Measurements from ENCODE around the gene NTSR1. TPM values are rescaled to one million over a fixed set of nuclear protein-coding genes. Genes with fewer than 3 reads are reported as not detected.
"Not testable (repeated sequence)": the region's sequence is repeated elsewhere in the genome, so short reads cannot be mapped to it uniquely, and the experiment has no call there.

The NTSR1 gene
- polyA plus RNA-seq, 4 donors, result 1.0 to 1.4 (median 1.2) TPM

DNA sequence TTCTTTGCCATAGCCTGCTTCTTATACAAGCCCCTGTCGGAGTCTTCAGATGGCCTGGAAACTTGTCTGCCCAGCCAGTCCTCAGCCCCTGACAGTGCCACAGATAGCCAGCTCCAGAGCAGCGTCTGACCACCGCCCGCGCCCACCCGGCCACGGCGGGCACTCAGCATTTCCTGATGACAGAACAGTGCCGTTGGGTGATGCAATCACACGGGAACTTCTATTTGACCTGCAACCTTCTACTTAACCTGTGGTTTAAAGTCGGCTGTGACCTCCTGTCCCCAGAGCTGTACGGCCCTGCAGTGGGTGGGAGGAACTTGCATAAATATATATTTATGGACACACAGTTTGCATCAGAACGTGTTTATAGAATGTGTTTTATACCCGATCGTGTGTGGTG, 36.9 kb upstream of the NTSR1 start:
- DNase-seq (ENCODE audit: low read depth in 4 of 4, low spot score in 3 of 4), result no peak

DNA sequence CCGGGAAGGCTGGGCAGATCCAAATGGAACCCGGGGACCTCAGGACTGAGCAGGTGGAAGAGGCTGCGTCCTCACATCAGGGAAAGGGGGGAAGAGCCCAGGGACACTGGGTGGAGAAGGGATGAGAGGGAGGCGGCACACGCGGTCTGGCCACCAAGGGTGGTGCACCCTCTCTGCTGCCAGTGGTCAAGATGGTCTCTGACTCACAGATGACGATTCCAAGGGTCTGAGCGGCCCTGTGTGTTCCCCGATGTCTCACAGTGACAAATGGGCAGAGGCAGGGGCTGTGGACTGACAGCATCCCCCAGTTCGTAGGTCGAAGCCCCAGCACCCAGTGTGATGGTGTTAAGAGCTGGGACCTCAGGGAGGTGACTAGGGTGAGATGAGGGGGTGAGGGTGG, 34.3 kb upstream of the NTSR1 start:
- DNase-seq (ENCODE audit: low read depth in 4 of 4, low spot score in 3 of 4), result no peak

DNA sequence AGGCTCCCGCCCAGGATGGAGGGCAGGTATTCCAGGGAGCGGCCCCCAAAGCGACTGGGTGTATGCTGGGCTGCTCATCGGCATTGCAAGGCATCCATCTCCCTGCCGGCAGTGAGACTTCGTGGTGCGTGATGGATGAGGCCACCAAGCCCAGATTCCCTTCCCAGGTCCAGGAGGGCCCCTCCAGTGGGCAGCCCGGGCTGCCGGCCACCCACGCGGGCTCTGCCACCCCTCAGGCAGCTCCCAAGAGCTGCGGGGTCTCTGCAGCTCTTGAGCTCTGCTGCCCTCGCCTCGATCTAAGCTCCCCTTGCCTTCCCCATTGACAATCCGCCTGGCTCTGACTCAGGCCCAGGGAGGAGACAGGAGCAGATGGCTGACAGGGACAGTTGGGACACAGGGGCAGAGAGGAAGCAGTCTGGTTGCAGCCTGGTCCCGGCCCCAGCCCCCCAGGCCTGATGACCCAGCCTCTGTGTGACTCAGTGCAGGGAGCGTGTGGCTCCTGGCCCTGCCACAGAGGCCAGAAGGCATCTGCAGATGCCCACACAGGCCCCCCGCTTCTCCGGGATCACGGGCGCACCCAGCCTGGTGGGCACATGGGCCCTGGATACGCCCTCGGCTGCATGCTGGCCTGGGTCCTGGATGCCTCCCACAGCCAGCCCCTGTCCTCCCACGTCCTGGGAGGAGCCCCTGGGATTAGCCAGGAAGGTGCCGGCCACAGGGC, 33.3 kb upstream of the NTSR1 start:
- no peak for DNase-seq (ENCODE audit: low read depth in 4 of 4, low spot score in 3 of 4)

DNA sequence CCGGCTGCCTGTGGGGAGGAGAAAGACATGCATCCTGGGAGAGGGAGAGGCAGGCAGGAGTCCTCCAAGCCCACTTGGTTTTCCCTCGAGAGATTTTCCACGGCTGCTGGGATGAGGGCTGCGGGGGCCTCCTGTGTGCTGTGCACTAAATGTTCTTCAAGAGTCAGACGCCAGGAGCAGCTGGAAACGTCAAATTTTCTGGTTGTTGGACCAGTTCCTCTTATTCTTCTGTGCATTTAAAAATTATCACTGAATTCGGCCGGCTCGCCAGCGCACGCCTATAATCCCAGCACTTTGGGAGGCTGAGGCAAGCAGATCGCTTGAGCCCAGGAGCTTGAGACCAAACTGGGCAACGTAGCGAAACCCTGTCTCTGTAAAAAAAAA, 32.8 kb upstream of the NTSR1 start:
- DNase-seq (ENCODE audit: low read depth in 4 of 4, low spot score in 3 of 4), result no peak

DNA sequence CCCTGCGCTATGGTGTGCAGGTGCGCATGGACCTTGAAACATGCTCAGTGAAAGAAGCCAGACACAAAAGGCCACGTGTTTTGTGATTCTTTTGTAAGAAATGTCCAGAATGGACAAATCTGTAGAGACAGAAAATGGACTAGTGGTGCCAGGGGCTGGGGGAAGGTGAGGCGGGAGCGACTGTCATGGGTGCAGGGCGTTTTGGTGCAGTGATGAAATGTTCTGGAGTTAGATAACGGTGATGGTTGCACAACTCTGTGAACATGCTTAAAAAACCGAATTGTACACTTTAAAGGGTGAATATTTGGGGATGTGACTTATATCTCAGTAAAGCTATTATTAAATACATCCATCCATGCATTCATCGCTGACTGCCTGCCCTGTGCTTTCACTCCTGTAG, 31.7 kb upstream of the NTSR1 start:
- no peak for DNase-seq (ENCODE audit: low read depth in 4 of 4, low spot score in 3 of 4)

DNA sequence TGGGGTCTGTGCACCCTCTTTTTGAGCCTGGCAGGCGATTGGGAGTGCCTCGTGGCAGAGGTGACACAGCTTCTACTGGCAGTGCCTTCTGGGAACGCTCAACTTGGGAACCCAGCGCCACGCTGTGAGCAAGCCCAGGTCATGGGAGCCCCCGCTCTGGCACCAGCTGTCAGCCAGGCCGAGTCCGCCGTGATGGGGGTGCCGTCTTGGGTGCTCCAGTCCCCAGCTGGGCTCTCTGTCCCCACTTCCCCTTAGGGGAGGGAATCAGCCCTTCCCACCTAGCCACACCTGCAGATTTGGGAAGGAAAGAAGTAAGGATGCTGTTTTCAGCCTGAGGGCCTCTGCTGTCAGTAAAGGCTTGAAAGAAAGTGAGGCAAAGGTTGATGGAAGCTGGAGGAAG, 31.0 kb upstream of the NTSR1 start:
- no peak for DNase-seq (ENCODE audit: low read depth in 4 of 4, low spot score in 3 of 4)

DNA sequence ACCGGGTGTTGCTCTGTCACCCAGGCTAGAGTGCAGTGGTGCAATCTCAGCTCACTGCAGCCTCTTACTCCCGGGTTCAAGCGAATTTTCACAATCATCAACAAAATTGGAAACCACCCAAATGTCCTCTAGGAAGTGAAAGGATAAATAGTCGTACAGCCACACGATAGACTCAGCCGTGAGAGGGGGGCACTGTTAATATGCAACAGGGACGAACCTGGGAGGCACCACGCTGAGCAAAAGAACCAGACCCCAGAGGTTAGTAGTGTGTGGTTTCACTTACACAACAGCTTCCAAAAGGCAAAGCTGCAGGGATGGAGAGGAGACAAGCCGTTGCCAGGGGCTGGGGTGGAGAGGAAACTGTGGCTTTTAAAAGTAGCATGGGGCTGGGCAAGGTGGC, 30.1 kb upstream of the NTSR1 start:
- no peak for DNase-seq (ENCODE audit: low read depth in 4 of 4, low spot score in 3 of 4)

DNA sequence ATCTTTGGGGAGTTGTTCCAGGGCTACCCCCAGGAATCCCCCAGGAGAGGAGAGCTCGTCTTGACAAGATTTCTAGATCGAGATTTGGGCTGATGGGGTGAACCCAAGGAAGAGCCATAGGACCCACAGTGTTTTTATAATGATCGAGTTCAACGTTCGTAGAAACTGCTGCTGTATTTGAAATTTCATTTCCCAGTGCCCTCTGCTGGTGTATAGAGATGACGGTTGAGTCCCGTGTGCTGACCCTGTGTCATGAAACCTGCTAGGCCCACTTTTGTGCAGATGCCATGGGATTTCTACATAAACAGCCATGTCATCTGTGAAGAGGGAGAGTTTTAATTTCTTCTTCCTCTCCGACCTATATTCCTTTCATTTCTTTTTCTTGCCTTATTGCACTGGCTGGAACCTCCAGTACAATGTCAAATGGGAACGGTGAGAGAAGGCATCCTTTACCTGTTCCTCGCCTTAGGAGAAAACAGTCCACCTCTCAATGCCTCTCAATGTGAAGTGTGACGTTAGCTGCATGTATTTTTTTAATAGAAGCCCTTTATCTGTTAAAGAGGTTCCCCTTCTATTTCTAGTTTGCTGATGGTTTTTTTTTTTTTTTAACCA, 28.6 kb upstream of the NTSR1 start:
- no peak for DNase-seq (ENCODE audit: low read depth in 4 of 4, low spot score in 3 of 4)

DNA sequence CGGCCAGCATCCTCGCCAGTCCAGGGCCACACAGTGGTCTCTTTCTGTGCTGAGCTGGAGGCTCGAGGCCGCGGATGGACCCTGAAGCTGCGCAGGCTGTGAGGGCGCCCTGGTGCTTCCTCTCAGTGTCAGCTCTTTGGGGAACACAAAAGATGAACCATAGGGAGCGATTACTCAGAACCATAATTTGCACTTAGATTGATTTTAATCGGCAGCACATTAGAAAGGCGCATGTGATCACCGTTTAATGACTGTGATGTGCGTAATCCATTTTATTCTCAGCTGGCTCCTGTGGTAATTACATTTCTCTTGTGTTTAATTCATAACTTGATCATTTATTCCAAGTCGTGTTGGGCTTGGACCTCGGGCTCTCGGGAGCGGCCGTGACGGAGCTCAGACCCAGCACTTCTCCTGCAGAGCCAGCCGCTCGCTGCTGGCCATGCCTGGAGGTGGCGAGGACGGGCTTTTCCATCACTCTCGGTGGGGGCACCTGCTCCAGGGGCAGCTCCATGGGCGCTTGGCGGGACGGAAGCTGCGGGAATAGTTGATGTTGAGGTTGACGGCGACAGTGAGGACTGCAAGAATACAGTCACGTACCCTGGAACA, 25.6 kb upstream of the NTSR1 start:
- no peak for DNase-seq (ENCODE audit: low read depth in 4 of 4, low spot score in 3 of 4)

DNA sequence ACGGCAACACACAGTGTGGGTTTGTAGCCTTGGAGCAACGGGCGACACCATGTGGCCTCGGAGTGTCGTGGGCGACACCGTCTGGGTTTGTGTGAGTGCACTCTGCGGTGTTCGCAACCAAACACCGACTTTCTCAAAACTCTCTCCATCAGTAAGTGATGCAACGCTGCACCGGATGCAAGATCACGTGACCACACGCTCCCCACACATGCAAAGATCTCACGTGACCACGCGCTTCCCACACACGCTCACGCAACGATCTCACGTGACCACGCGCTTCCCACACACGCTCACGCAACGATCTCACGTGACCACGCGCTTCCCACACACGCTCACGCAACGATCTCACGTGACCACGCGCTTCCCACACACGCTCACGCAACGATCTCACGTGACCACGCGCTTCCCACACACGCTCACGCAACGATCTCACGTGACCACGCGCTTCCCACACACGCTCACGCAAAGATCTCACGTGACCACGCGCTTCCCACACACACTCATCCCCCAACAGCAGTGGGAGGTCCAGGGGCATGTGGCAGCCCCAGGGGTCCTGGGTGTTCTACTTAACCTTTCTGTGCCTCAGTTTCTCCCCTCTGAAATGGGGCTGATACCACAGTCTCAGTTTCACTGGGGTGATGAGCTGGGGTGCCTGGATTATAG, 24.8 kb upstream of the NTSR1 start:
- not testable (repeated sequence) for DNase-seq (ENCODE audit: low read depth in 4 of 4, low spot score in 3 of 4)

DNA sequence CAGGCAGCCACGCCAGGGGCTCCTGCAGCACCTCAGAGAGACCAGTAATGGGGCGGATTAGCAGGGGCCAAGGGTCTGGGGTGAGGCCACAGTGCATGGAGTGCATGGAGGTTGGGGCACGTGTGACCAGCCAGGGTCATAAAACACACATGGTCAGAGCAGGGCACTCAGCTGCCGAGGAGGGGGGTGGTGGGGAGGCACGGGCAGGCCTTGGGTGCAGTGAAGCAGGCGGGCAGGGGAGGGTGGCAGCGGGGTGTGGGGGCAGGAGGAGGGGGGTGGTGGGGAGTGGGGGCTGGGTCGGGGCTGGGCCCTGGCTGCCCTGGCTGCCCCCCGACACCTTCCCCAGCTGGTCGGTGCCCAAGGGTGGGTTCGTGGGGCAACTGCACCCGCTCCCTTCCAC, 23.7 kb upstream of the NTSR1 start:
- no peak for DNase-seq (ENCODE audit: low read depth in 4 of 4, low spot score in 3 of 4)

DNA sequence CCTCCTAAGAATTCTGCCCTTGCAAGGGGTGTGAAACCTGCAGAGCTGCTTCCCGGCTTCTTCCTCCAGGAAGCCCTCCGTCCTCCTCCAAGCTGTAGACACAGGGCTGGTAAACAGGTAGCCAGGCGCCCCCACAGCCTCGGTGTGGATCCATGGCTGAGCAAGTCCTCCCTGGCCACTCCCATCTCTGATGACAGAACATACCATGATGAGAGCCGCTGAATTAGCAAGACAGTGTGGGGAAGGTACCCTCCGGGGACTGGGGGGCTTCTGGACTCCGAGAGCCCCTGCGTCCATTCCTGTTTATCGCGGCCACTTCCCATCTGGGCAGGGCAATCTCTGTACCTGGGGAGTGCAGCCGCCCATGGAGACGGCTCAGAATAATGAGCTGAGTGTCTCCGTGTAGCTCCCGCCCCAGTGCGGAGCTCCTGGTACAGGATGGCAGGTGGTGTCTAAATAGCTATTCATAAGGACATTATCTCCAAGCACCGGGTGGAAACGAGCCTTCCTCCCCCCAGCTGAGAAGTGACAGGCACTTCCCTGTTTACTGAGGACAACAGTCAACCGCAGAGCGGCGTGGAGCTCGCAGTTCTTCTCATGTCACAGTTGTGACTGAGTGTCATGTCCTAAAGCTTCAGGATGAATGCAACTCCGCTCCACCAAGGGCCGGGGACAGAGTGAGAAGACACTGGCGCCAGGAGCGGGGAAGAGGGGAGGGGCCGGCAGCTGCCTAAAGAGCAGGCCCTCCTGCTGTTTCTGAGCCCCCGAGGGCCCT, 22.7 kb upstream of the NTSR1 start:
- no peak for DNase-seq (ENCODE audit: low read depth in 4 of 4, low spot score in 3 of 4)

DNA sequence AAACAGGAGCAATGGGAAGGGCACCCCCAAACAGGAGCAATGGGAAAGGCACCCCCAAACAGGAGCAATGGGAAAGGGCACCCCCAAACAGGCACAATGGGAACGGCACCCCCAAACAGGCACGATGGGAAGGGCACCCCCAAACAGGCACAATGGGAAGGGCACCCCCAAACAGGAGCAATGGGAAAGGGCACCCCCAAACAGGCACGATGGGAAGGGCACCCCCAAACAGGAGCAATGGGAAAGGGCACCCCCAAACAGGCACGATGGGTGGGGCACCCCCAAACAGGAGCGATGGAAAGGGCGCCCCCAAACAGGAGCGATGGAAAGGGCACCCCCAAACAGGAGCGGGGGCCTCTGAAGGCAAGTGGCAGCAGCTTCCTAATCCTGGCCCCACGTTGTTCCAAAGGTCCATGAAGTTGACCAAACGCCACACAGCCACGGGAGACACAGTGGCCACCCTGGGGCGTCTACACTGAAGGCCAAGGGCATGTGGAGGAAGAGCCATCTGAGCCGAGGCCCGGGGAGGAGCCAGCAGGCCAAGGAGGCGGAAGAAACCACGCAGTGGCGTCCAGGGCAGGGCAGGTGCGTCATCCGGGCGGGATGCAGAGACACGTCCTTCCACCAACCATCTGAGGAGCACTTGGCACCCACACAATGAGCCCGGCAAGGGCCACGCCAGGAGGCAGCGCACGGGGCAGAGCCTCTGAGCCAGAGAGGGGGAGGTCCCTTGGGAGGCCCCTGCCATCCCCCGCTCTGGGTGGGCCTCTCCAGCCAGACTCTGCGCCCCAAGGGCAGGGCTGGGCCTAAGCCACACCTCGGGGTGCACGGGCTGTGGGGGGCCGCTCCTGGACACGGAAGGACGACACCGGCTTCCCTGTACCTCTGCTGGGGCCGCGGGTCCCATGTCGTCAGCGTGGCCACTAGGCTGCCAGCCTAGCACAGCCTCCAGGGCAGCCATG, 21.5 kb upstream of the NTSR1 start:
- DNase-seq (ENCODE audit: low read depth in 4 of 4, low spot score in 3 of 4), result no peak

DNA sequence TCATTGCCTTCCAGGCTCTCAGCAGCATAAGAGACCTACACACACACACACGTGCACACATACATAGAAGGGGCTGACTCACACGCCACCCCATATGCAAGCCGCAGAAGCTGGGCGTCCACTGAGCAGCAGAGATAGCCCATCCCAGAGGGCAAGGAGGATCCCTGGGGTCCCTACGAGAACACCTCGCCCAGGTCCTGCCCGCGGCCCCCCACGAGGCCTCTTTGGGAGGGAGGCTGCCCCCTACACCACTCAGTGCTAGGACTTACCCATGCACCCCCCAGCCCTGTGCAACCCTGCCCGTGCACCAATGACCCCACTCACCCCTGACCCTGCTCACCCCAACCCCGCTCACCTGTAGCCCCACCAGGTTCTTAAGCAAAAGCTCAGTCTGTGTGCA, 20.6 kb upstream of the NTSR1 start:
- DNase-seq (ENCODE audit: low read depth in 4 of 4, low spot score in 3 of 4), result no peak

DNA sequence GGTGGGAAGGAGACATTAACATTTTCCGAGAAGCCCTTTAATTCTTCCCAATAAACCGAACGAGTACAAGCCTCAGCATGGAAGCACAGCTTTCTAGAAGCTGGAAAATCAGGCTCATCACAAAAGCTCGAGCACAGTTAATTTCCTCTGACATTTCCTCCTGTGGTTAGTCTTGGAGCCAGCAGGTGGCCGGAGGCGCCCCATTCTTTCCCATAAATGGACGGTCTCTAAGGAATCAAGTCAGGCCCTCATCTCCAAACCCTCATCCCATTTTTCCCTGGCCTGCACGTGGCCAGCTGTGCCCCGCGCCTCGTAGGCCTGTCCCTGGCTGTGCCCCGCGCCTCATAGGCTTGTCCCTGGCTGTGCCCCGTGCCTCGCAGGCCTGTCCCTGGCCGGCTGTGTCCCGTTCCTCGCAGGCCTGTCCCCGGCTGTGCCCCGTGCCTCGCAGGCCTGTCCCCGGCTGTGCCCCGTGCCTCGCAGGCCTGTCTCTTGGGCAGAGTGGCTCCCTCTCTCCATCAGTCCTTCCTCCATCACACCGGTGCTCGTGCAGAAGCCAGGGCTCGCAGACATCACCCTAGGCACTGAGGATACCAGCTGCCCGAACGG, 19.7 kb upstream of the NTSR1 start:
- DNase-seq (ENCODE audit: low read depth in 4 of 4, low spot score in 3 of 4), result no peak

DNA sequence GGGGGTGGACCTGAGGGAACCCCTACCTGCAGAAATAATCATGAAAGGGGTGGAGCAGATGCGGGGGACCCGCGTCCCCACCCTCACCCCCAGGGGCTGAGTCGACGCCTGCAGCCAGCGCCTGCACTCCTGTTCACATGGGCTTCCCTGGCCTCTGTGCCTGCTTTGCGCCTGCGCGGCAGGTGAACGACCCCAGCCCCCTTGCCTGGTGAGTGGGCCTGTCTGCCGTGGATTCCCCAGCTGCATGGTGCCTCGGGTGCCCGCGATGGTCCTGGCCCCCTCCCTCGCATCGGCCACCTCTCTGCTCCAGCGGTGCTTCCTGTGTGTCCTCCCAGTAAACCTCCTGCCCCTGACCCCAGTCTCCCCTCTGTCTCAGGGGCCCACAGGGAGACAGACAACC, 18.8 kb upstream of the NTSR1 start:
- no peak for DNase-seq (ENCODE audit: low read depth in 4 of 4, low spot score in 3 of 4)

DNA sequence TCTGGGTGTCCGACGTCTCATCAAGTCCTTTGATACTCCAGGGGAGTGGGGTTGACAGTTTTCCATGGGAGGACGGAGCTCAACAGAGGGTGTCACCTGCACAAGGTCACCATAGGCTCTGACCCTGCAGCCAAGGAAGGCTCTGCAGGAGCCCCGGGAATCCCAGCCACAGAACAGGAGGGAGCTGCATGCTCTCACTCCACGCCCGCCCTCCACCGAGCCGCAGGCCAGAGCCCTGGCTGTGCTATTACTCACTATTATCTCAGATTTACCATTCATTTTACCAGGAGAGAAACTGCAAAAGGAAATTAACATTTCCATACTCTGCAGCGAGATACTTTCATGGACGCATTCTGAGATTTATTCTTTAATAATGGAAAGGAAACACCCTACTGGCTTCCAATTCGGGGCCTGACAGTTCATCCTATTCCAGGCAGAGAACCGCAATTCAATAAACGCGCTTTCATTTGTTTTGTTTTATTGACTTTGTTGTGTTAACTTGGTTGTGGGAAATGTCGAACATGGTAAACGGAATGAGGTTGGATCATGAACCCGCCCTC, 18.3 kb upstream of the NTSR1 start:
- DNase-seq (ENCODE audit: low read depth in 4 of 4, low spot score in 3 of 4), result no peak

DNA sequence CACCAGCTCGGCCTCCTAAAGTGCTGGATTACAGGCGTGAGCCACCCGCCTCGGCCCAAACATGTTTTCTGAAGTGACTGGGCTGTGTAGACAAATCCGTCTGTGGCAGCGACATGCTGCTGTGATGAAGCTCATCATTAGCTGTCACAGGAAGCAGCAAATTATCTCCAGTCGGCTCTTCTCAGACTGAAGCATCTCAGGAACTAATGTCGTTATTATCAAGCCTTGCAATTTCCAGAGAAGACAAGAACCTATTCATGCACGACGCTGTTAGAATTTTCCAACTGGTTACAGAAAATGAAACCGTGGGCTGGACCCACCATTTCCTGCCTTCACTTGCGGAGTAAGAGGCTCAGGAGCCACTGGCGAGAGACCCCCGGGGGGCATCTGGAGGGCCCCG, 17.1 kb upstream of the NTSR1 start:
- DNase-seq (ENCODE audit: low read depth in 4 of 4, low spot score in 3 of 4), result peak in 1 of 4 donors; percentile 54

DNA sequence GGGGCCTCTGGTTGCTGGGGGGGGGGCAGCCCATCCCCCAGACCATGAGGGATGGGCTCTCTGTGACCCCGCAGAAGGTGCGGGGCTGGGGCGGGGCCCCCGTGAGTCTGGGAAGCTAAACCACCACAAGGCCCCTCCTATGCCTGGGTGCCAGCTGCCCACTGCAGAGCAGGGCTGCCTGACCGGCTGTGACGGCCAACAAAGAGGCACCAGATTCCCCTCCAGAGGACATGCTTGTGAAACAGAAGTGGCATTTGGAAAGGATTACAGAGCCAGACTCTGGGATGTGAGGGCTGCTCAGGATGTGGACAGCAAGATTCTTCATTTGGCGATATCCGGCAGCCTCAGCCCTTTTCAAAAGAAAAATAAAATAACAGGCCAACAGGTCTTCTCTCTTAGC, 16.5 kb upstream of the NTSR1 start:
- DNase-seq (ENCODE audit: low read depth in 4 of 4, low spot score in 3 of 4), result no peak
